H1 (cell line): ENCODE data around the gene CERS3. TPM values are rescaled to one million over a fixed set of nuclear protein-coding genes. Genes with fewer than 3 reads are reported as not detected.

ENCODE experiments used
- CTCF ChIA-PET: fragments of 300-600 bp; sonication (Branson Sonifier 250); formaldehyde crosslinking; loops from one replicate; lab custom pipeline; 2021; ENCODE audit not compliant: partially characterized antibody; lab: Charles Lee
- POLR2A ChIA-PET: fragments of 300-600 bp; sonication (Branson Sonifier 250); formaldehyde crosslinking; loops from one replicate; lab custom pipeline; 2021; ENCODE audit warnings: inconsistent platforms; ENCODE audit not compliant: partially characterized antibody; lab: Charles Lee
- DNase-seq, 2 experiments: peaks; one replicate each; pipeline versions ENCODE4 v3.0.0 to v3.0.0-alpha.2; 2010 to 2022; ENCODE audit warnings: low spot score in 2 of 2, low read depth in 1 of 2, mixed read lengths in 1 of 2
- FAIRE-seq: peaks from 2 replicates; lab custom pipeline; 2011; peaks lifted over from hg19 to GRCh38; lab: Jason Lieb, UNC
- H2AFZ ChIP-seq: 2 replicates; pipeline ENCODE4 v1.8.1; 2012; ENCODE audit warnings: low read length, inconsistent platforms
- H2AK5ac ChIP-seq: 2 replicates; pipeline ENCODE4 v1.6.1; 2013; ENCODE audit warnings: low read depth, low read length
- H2BK120ac ChIP-seq: replicated peaks from 2 replicates; pipeline ENCODE3; 2013; ENCODE audit warnings: low read depth, low read length, inconsistent platforms
- H2BK12ac ChIP-seq: 2 replicates; pipeline ENCODE4 v1.6.1; 2013; ENCODE audit warnings: low read depth, low read length
- H2BK15ac ChIP-seq: 2 replicates; pipeline ENCODE4 v1.6.1; 2013; ENCODE audit warnings: low read length
- H2BK20ac ChIP-seq: 2 replicates; pipeline ENCODE4 v1.6.1; 2013; ENCODE audit warnings: low read length
- H2BK5ac ChIP-seq: 2 replicates; pipeline ENCODE4 v1.6.1; 2013; ENCODE audit warnings: low read depth, low read length
- H3K14ac ChIP-seq: 2 replicates; pipeline ENCODE4 v1.6.1; 2013; ENCODE audit warnings: inconsistent platforms; ENCODE audit not compliant: insufficient read length
- H3K18ac ChIP-seq: 2 replicates; pipeline ENCODE4 v1.6.1; 2013; ENCODE audit warnings: low read length; ENCODE audit errors: extremely low read depth
- H3K23ac ChIP-seq: 2 replicates; pipeline ENCODE4 v1.6.1; 2013; ENCODE audit warnings: inconsistent platforms; ENCODE audit not compliant: insufficient read length
- H3K23me2 ChIP-seq: 2 replicates; pipeline ENCODE4 v1.6.1; 2013; ENCODE audit warnings: low read depth, low read length
- H3K27ac ChIP-seq: 2 replicates; pipeline ENCODE4 v1.6.1; 2011; ENCODE audit warnings: low read depth, low read length, inconsistent platforms
- H3K27me3 ChIP-seq, 4 experiments: replicated peaks in 1 of 4; 1 replicate in 1 of 4; 2 replicates in 3 of 4; pipeline versions ENCODE4 v1.6.1 to v1.8.1; 2011 to 2013; ENCODE audit warnings: low read length in 3 of 4, mild to moderate bottlenecking in 3 of 4, inconsistent platforms in 2 of 4, mixed read lengths in 2 of 4, moderate library complexity in 1 of 4; ENCODE audit not compliant: control insufficient read depth in 3 of 4, insufficient read depth in 3 of 4; ENCODE audit errors: extremely low read depth in 1 of 4
- H3K36me3 ChIP-seq, 4 experiments: 2 replicates each; pipeline versions ENCODE4 v1.6.1 to v1.8.1; 2011 to 2013; ENCODE audit warnings: mild to moderate bottlenecking in 4 of 4, low read length in 3 of 4, moderate library complexity in 2 of 4, control low read depth in 1 of 4, inconsistent platforms in 1 of 4; ENCODE audit not compliant: insufficient read depth in 4 of 4, control insufficient read depth in 2 of 4
- H3K4ac ChIP-seq: replicated peaks from 2 replicates; pipeline ENCODE3; 2013; ENCODE audit warnings: low read length, low read depth, mixed read lengths, inconsistent platforms; ENCODE audit not compliant: insufficient read length
- H3K4me1 ChIP-seq, 4 experiments: replicated peaks in 1 of 4; 1 replicate in 1 of 4; 2 replicates in 3 of 4; pipeline versions ENCODE4 v1.6.1 to v1.8.1; 2011 to 2013; ENCODE audit warnings: low read length in 3 of 4, inconsistent platforms in 2 of 4, mixed read lengths in 1 of 4; ENCODE audit not compliant: insufficient read depth in 4 of 4, control insufficient read depth in 3 of 4
- H3K4me2 ChIP-seq, 2 experiments: 2 replicates each; pipeline versions ENCODE4 v1.6.1 to v1.8.1; 2011 to 2013; ENCODE audit warnings: low read depth in 2 of 2, low read length in 2 of 2, control low read depth in 1 of 2, inconsistent platforms in 1 of 2, mild to moderate bottlenecking in 1 of 2; ENCODE audit not compliant: insufficient read depth in 1 of 2
- H3K4me3 ChIP-seq, 4 experiments: fragments of 200-600, 300-600 bp in 1 of 4; sonication (generic), shearing (Covaris generic), sonication (Bioruptor Twin) in 1 of 4; 2 replicates each; pipeline versions ENCODE4 v1.5.1 to v1.8.1; 2011 to 2016; ENCODE audit warnings: low read length in 4 of 4, low read depth in 3 of 4, control low read depth in 2 of 4, inconsistent platforms in 2 of 4, mild to moderate bottlenecking in 2 of 4, mixed read lengths in 1 of 4, moderate library complexity in 1 of 4; ENCODE audit not compliant: insufficient read depth in 2 of 4; ENCODE audit errors: extremely low read depth in 1 of 4
- H3K56ac ChIP-seq: replicated peaks from 2 replicates; pipeline ENCODE3; 2013; ENCODE audit warnings: low read depth, mild to moderate bottlenecking, mixed read lengths, low read length, inconsistent platforms; ENCODE audit not compliant: insufficient read length
- H3K79me1 ChIP-seq: 2 replicates; pipeline ENCODE4 v1.6.1; 2013; ENCODE audit warnings: low read depth, low read length, control low read depth
- H3K79me2 ChIP-seq, 2 experiments: 2 replicates each; pipeline versions ENCODE4 v1.6.1 to v1.8.1; 2012 to 2013; ENCODE audit warnings: low read length in 2 of 2, mild to moderate bottlenecking in 2 of 2, inconsistent platforms in 1 of 2; ENCODE audit not compliant: insufficient read depth in 2 of 2, control insufficient read depth in 1 of 2
- H3K9ac ChIP-seq, 4 experiments: replicated peaks in 1 of 4; 1 replicate in 1 of 4; 2 replicates in 3 of 4; pipeline versions ENCODE4 v1.6.1 to v1.8.1; 2011 to 2013; ENCODE audit warnings: low read depth in 3 of 4, low read length in 3 of 4, control low read depth in 2 of 4, mild to moderate bottlenecking in 2 of 4, moderate library complexity in 2 of 4, inconsistent platforms in 1 of 4; ENCODE audit errors: extremely low read depth in 1 of 4
- H3K9me3 ChIP-seq, 2 experiments: 2 replicates each; pipeline versions ENCODE4 v1.6.1 to v1.8.1; 2012 to 2013; ENCODE audit warnings: mild to moderate bottlenecking in 2 of 2, moderate library complexity in 2 of 2, control low read depth in 1 of 2, inconsistent platforms in 1 of 2, low read depth in 1 of 2, low read length in 1 of 2, mixed read lengths in 1 of 2; ENCODE audit not compliant: insufficient read depth in 2 of 2
- H4K20me1 ChIP-seq, 2 experiments: replicated peaks in 1 of 2; 2 replicates each; pipeline versions ENCODE3 to v1.8.1; 2011 to 2013; ENCODE audit warnings: inconsistent platforms in 2 of 2, low read length in 2 of 2, mild to moderate bottlenecking in 1 of 2; ENCODE audit not compliant: insufficient read depth in 2 of 2, control insufficient read depth in 1 of 2
- H4K5ac ChIP-seq: 2 replicates; pipeline ENCODE4 v1.6.1; 2013; ENCODE audit warnings: low read length, low read depth, mixed read lengths, inconsistent platforms; ENCODE audit not compliant: insufficient read length
- H4K8ac ChIP-seq: 2 replicates; pipeline ENCODE4 v1.8.0; 2013; ENCODE audit warnings: mild to moderate bottlenecking, moderate library complexity, low read length, inconsistent platforms; ENCODE audit not compliant: insufficient read depth; ENCODE audit errors: extremely low read depth
- H4K91ac ChIP-seq: replicated peaks from 2 replicates; pipeline ENCODE3; 2013; ENCODE audit warnings: low read length, mixed read lengths, inconsistent platforms; ENCODE audit not compliant: insufficient read length
- ASH2L ChIP-seq: fragments of 200-600, 300-600 bp; sonication (generic); IDR thresholded peaks from one replicate; pipeline ENCODE4 v1.7.1; 2017; ENCODE audit warnings: low read length
- BCL11A ChIP-seq, 2 experiments: IDR thresholded peaks; one replicate each; pipeline ENCODE4 v1.6.1; 2011; ENCODE audit warnings: low read depth in 2 of 2, low read length in 2 of 2, mild to moderate bottlenecking in 2 of 2
- E2F6 ChIP-seq: IDR thresholded peaks from 2 replicates; pipeline ENCODE4 v1.6.1; 2012; ENCODE audit warnings: inconsistent platforms
- TAF1 ChIP-seq: IDR thresholded peaks from 2 replicates; pipeline ENCODE4 v1.6.1; 2011; ENCODE audit warnings: mild to moderate bottlenecking, low read depth, low read length
- TCF12 ChIP-seq: IDR thresholded peaks from 2 replicates; pipeline ENCODE4 v1.6.1; 2011; ENCODE audit warnings: low read depth, mild to moderate bottlenecking, low read length
- WGBS, 2 experiments: shearing (Covaris generic) in 1 of 2; methylation state at CpG; one replicate each; pipeline versions ENCODE4 v1.1.6 to v1.1.7; 2013 to 2015; ENCODE audit warnings: low lambda C conversion rate in 2 of 2, mixed read lengths in 2 of 2, inconsistent platforms in 1 of 2, low coverage in 1 of 2, missing lambda C conversion rate in 1 of 2; ENCODE audit not compliant: insufficient replicate concordance in 2 of 2, insufficient coverage in 1 of 2, insufficient read length in 1 of 2; ENCODE audit errors: extremely low coverage in 1 of 2, missing lambda C conversion rate in 1 of 2; 5-methylcytosine and 5-hydroxymethylcytosine counted together
- polyA plus RNA-seq, 7 experiments: library from polyadenylated mRNA; depleted of rRNA in 3 of 7; stranded (reverse) in 5 of 7; unstranded in 2 of 7; fragments of >200 nt in 5 of 7; fragments of 200-250 nt in 2 of 7; gene quantifications; 1 replicate in 5 of 7; 2 replicates in 1 of 7; 4 replicates in 1 of 7; pipeline versions ENCODE4 v1.2.1 to v1.2.3, GENCODE V29; 2011 to 2013; ENCODE audit warnings: missing spikeins in 2 of 7, mixed read lengths in 2 of 7
- total RNA-seq: library from RNA; stranded (reverse); fragmentation: NEBNext Ultra II Directional; extraction: Animal tissue kit (Norgen Biotek cat#: 25700); gene quantifications from 2 replicates; pipeline ENCODE4 v1.2.1, GENCODE V29; 2021

Gene CERS3
- total and polyA plus RNA-seq, 2 of the 8 experiments (the other 6 are each of a cell fraction or from before 2014, with no cell fraction given) = 0.62 TPM; not detected in 1

- no peak overlapping the region for H2AK5ac ChIP-seq
- no peak overlapping the region for H3K14ac ChIP-seq
- H3K36me3 ChIP-seq = no peaks in the 10 kb centered on the region
- peak overlapping the region; percentile 79; the same call in 1 of the 2 replicates for H4K8ac ChIP-seq
- FAIRE-seq (no peak), DNase-seq (peak in 1 of 2 experiments; percentile 58)
- H3K4me3 ChIP-seq = peak overlapping the region; percentile 60 to 94 (median 68)
- H2BK12ac ChIP-seq = 0 out of 2 replicates have a peak overlapping the region, but pooled peaks have one; percentile 50
- no peak overlapping the region for H3K27ac ChIP-seq
- H2BK15ac ChIP-seq = 0 out of 2 replicates have a peak overlapping the region, but pooled peaks have one; percentile 29
- ChIA-PET POLR2A (interaction anchor here (0.7 to 2.7 kb wide), 4 partner anchors 8 to 75 kb away, joined by 3 to 18 read pairs (median 3); no protein-coding TSS in a partner anchor), CTCF (interaction anchor here (1.1 to 2.4 kb wide), 3 partner anchors 10 to 28 kb away, joined by 3 to 14 read pairs (median 7); no protein-coding TSS in a partner anchor)
- H4K20me1 ChIP-seq = no peaks in the 10 kb centered on the region
- H2BK120ac ChIP-seq = no peak overlapping the region
- 3% methylated on average over 30 of the region's 82 CpGs; no CpG with 5 or more reads in 1 of the 2 experiments for whole genome bisulfite sequencing, 2 experiments
- H3K4ac ChIP-seq = peak overlapping the region; percentile 57
- H3K27me3 ChIP-seq = peaks cover 5 to 26% (median 12%) of the 10 kb centered on the region in 4 experiments; a peak in 6 of 7 replicates
- H2AFZ ChIP-seq = peak overlapping the region; percentile 91
- no peaks in the 10 kb centered on the region; a peak in 2 of 7 replicates for H3K4me1 ChIP-seq
- H3K79me2 ChIP-seq = no peaks in the 10 kb centered on the region
- H2BK20ac ChIP-seq = no peak overlapping the region
- no peak overlapping the region for H4K5ac ChIP-seq
- H3K79me1 ChIP-seq = no peaks in the 10 kb centered on the region
- H3K23me2 ChIP-seq = peaks cover 6% of the 10 kb centered on the region; the same call in 1 of the 2 replicates
- peak overlapping the region; percentile 60; the same call in 1 of the 2 replicates for H3K18ac ChIP-seq
- H3K4me2 ChIP-seq = peak overlapping the region; percentile 89 to 91
- H4K91ac ChIP-seq = no peak overlapping the region
- no peak overlapping the region for H3K23ac ChIP-seq
- H3K56ac ChIP-seq = peak overlapping the region; percentile 46
- no peak overlapping the region for H2BK5ac ChIP-seq
- peaks cover 3 to 4% of the 10 kb centered on the region in 2 experiments; a peak in 1 of 4 replicates for H3K9me3 ChIP-seq
- H3K9ac ChIP-seq = peak overlapping the region; percentile 16 to 50 (median 38); a peak in 5 of 7 replicates
- TF ChIP-seq TCF12 (no peak), TAF1 (0 out of 2 replicates have a peak, but pooled peaks have one; percentile 29), ASH2L (peak; percentile 89), BCL11A (IDR thresholded peaks at IDR 0.05; ENCODE audit: low read depth in 2 of 2, low read length in 2 of 2) (no peak), E2F6 (0 out of 2 replicates have a peak, but pooled peaks have one; percentile 14)
Measured at GRCh38 chr15:100373120-100373896, 155.4 kb downstream of the CERS3 start.
